Left lung (tissue), 10 donors: ENCODE results near the gene PLEKHA7. TPM values are rescaled to one million over a fixed set of nuclear protein-coding genes. Genes with fewer than 3 reads are reported as not detected.

Source experiments
- ATAC-seq: fragments of 200-7000 bp; cut with Tn5 transposase; one replicate; pipeline ENCODE4 v1.9.1; 2020; ENCODE audit warnings: moderate library complexity
- DNase-seq, 4 donors: peaks; one replicate each; pipeline ENCODE4 v3.0.0-alpha.2; 2013 to 2020
- H3K27ac ChIP-seq, 2 donors: fragments of 200-600 bp; sonication (generic) in 1 of 2; one replicate each; pipeline versions ENCODE4 v1.5.0 to v1.8.0; 2020 to 2021
- H3K27me3 ChIP-seq, 2 donors: fragments of 200-600 bp; sonication (generic) in 1 of 2; one replicate each; pipeline versions ENCODE4 v1.5.0 to v1.8.0; 2020 to 2021
- H3K36me3 ChIP-seq, 2 donors: fragments of 200-600 bp; sonication (generic) in 1 of 2; one replicate each; pipeline versions ENCODE4 v1.5.0 to v1.8.0; 2020 to 2021
- H3K4me1 ChIP-seq, 2 donors: fragments of 200-600 bp; one replicate each; pipeline ENCODE4 v1.8.0; 2021
- H3K4me3 ChIP-seq, 2 donors: fragments of 200-600 bp; sonication (generic) in 1 of 2; one replicate each; pipeline versions ENCODE4 v1.5.0 to v1.8.0; 2020 to 2021; ENCODE audit warnings: mild to moderate bottlenecking in 1 of 2
- H3K9me3 ChIP-seq, 2 donors: fragments of 200-600 bp; sonication (generic) in 1 of 2; one replicate each; pipeline versions ENCODE4 v1.5.0 to v1.8.0; 2020 to 2021
- CTCF ChIP-seq, 2 donors: fragments of 200-600 bp; sonication (generic) in 1 of 2; IDR thresholded peaks; one replicate each; pipeline versions ENCODE4 v1.5.0 to v1.8.0; 2021; ENCODE audit warnings: antibody characterized with exemption in 2 of 2
- intact Hi-C, 2 donors: fragments of 100-400 bp; cut with DNase I; formaldehyde crosslinking; loops; one replicate each; pipeline versions ENCODE4 v1.11.2 to v1.14.2; 2022
- polyA plus RNA-seq, 6 donors: library from polyadenylated mRNA; unstranded; fragments of 120-200 nt; gene quantifications; one replicate each; pipeline ENCODE4 v1.2.1, GENCODE V29; 2013; ENCODE audit not compliant: insufficient read length in 6 of 6
- total RNA-seq, 2 donors: library from RNA; stranded (reverse); fragmentation: NEBNext Ultra II Directional; extraction: Animal tissue kit (Norgen Biotek cat#: 25700); gene quantifications; one replicate each; pipeline ENCODE4 v1.2.1, GENCODE V29; 2021
- donor health status: DM: no; HTN: yes; CAD: no.
- donor health status: DM: no; HTN: no; CAD: no.

The PLEKHA7 gene
- total and polyA plus RNA-seq, 8 donors, result 24.4 to 33.7 (median 29.6) TPM

- H3K9me3 ChIP-seq, result no peaks in the 10 kb centered on the region
- H3K4me3 ChIP-seq, result no peak overlapping the region
- ATAC-seq, result no peak
- no peaks in the 10 kb centered on the region for H3K36me3 ChIP-seq
- peaks cover 19 to 55% of the 10 kb centered on the region in 2 donors for H3K27me3 ChIP-seq
- intact Hi-C loops, result no loop called here
- no peak for TF ChIP-seq CTCF (IDR thresholded peaks at IDR 0.05)
- H3K4me1 ChIP-seq, result peaks cover 3 to 11% of the 10 kb centered on the region in 2 donors
- DNase-seq, result no peak
- H3K27ac ChIP-seq, result no peak overlapping the region
Observed at GRCh38 chr11:16926883-16927626, 87.2 kb downstream of the PLEKHA7 start.

- Histone ChIP-seq H3K4me3 (peak overlapping the region; percentile 25 to 36), H3K27ac (no peak overlapping the region), H3K9me3 (no peaks in the 10 kb centered on the region), H3K4me1 (peaks cover 3 to 11% of the 10 kb centered on the region in 2 donors), H3K27me3 (peaks cover 19 to 55% of the 10 kb centered on the region in 2 donors), H3K36me3 (no peaks in the 10 kb centered on the region)
- ATAC-seq, result peak; percentile 85
- intact Hi-C loops, result no loop called here
- peak in 3 of 4 donors; percentile 41 to 85 (median 49) for DNase-seq
- TF ChIP-seq CTCF (IDR thresholded peaks at IDR 0.05), result no peak
Observed at GRCh38 chr11:16925561-16926065, 88.6 kb downstream of the PLEKHA7 start.

- intact Hi-C loops, result no loop called here
- Histone ChIP-seq H3K36me3 (no peaks in the 10 kb centered on the region), H3K4me3 (peak overlapping the region; percentile 25 to 36), H3K4me1 (peaks cover 3 to 11% of the 10 kb centered on the region in 2 donors), H3K9me3 (no peaks in the 10 kb centered on the region), H3K27ac (peak overlapping the region; percentile 3 to 57), H3K27me3 (peaks cover 19 to 54% of the 10 kb centered on the region in 2 donors)
- TF ChIP-seq CTCF (IDR thresholded peaks at IDR 0.05), result no peak
- ATAC-seq (peak; percentile 81), DNase-seq (peak; percentile 55 to 85 (median 70))
Observed at GRCh38 chr11:16924826-16925560, 89.2 kb downstream of the PLEKHA7 start.

- intact Hi-C loops, result no loop called here
- peaks cover 19 to 50% of the 10 kb centered on the region in 2 donors for H3K27me3 ChIP-seq
- H3K36me3 ChIP-seq, result no peaks in the 10 kb centered on the region
- H3K4me1 ChIP-seq, result peaks cover 3 to 11% of the 10 kb centered on the region in 2 donors
- H3K9me3 ChIP-seq, result no peaks in the 10 kb centered on the region
- no peak for TF ChIP-seq CTCF (IDR thresholded peaks at IDR 0.05)
- ATAC-seq (no peak), DNase-seq (no peak)
- peak overlapping the region; percentile 3 to 20 for H3K27ac ChIP-seq
- peak overlapping the region; percentile 25 to 36 for H3K4me3 ChIP-seq
Observed at GRCh38 chr11:16924462-16924825, 89.8 kb downstream of the PLEKHA7 start.

- intact Hi-C loops, result no loop called here
Observed at GRCh38 chr11:16923987-16924386, 90.2 kb downstream of the PLEKHA7 start.

More at GRCh38 chr11:16923987-16924386, 90.2 kb downstream of the PLEKHA7 start:
- TF ChIP-seq CTCF (IDR thresholded peaks at IDR 0.05), result no peak
- Histone ChIP-seq H3K9me3 (no peaks in the 10 kb centered on the region), H3K4me1 (peaks cover 4 to 11% of the 10 kb centered on the region in 2 donors), H3K27ac (peak overlapping the region; percentile 3 to 20), H3K4me3 (peak overlapping the region in 1 of 2 donors; percentile 36), H3K36me3 (no peaks in the 10 kb centered on the region), H3K27me3 (peaks cover 19 to 50% of the 10 kb centered on the region in 2 donors)
- peak; percentile 32 for ATAC-seq
- DNase-seq, result no peak
